Left lobe of liver (tissue), 2 donors: ENCODE measurements around the gene OAS2. TPM values are rescaled to one million over a fixed set of nuclear protein-coding genes. Genes with fewer than 3 reads are reported as not detected.

ENCODE experiments used
- ATAC-seq: fragments of 200-7000 bp; cut with Tn5 transposase; one replicate; pipeline ENCODE4 v1.9.1; 2020; ENCODE audit warnings: mild to moderate bottlenecking, moderate library complexity
- DNase-seq: peaks from one replicate; pipeline ENCODE4 v3.0.0-alpha.2; 2020; ENCODE audit warnings: low spot score
- total RNA-seq: library from RNA; stranded (reverse); gene quantifications from one replicate; pipeline ENCODE4 v1.2.1, GENCODE V29; 2021
- donor health status: DM: no; HTN: no; CAD: no; lungs with moderate emphysema.
- donor health status: DM: no; HTN: yes; CAD: no.

Gene OAS2
- total RNA-seq, 1 donor from 2014 or later, result 6.4 TPM

DNA sequence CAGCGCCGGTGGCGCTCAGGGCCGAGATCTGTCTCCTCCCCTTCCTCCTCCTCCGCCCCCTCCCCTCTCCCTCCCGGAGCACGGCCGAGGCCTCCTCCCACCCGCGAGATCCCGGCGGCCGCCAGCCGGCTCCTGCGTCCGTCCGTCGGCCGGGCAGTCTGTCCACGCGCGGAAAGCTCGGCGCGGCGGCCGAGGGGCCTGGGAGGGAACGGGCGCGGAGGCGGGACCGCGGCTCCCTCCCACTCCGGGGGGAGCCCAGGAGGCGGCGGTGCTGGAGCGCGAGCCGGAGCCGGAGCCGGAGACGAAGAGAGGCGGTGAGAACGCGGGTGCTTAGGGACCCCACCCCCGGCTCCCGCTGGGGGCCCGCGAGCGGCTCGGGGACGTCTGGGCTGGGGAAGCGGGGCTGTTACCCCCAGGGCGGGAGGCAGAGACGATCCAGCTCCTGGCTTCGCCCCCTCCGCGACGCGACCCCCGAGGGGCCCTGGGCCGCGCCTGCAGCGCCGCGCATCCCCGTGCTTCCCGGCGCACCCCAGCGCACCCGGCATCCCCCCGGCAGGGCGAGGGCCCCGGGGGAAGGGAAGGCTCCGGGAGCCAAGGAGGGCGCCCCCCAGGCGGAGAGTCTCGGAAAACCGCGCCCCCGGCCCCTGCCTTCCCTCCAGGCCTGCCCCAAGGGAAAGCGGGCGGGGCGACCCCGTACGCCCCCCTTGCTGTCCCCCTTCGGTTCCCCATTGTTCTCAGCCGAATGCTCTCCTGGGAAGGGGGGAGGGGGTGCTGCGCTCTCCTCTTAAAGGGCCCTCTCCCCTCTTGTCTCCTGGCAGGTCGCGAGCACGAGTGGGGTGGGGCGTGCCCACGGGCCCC is 78.5 kb downstream of the OAS2 start, which contains the start of gene DTX1:
Gene DTX1 (plus strand): TSS at position 100 of the 858 bp plus-strand sequence. CDS start 1,463 bp downstream, outside the sequence.
- no peak for DNase-seq
- peak; percentile 82 for ATAC-seq

DNA sequence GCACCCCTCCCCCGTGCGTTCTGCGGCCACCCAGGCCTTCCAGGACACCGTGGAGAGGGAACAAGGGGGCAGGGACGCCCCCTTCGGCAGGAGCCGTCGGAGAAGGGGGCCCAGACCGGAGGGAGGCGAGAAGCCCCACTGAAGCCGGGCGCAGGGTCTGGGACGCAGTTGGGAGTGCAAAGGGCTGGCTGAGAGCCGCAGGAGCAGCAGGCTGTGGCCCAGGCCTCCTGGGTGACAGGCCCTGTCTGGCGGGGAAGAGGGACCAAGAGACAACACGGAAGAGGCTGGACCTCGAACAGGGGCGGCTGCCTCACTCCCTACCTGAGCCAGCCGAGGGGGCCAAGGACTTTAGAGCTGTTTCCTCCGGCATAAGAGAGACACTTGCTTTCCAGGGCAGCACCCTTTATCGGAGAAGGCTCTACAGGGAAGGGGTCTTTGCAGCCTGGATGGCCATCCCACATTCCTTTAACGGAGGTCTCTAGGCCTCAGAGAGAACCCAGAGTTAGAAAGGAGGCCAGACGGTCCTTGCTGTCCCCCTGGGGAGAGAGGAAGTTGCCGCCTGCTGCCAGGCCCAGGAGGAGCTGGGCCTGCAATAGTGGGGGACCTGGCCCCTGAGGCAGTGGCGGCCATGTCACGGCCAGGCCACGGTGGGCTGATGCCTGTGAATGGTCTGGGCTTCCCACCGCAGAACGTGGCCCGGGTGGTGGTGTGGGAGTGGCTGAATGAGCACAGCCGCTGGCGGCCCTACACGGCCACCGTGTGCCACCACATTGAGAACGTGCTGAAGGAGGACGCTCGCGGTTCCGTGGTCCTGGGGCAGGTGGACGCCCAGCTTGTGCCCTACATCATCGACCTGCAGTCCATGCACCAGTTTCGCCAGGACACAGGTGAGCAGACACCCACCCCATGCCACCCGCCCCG is 79.5 kb downstream of the OAS2 start:
- DNase-seq (no peak), ATAC-seq (peak; percentile 53)

DNA sequence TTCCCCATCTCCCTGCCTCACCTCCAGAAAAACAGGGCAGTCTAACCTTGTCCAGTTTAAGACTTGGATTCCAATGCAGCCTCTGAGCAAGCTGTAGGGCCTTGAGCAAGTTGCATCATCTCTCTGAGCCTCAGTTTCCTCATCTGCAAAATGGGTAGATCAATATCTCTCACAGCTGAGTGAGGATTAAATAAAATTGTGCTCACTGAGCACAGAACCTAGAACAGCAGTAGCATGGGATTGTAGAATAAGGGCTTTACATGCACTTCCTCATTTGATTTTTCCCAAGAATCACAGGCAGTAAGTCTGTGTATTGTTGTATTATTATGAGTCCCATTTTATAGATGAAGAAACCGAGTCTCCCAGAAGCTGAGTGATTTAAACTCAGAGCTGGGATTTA is 80.2 kb downstream of the OAS2 start:
- ATAC-seq, result no peak
- no peak for DNase-seq

DNA sequence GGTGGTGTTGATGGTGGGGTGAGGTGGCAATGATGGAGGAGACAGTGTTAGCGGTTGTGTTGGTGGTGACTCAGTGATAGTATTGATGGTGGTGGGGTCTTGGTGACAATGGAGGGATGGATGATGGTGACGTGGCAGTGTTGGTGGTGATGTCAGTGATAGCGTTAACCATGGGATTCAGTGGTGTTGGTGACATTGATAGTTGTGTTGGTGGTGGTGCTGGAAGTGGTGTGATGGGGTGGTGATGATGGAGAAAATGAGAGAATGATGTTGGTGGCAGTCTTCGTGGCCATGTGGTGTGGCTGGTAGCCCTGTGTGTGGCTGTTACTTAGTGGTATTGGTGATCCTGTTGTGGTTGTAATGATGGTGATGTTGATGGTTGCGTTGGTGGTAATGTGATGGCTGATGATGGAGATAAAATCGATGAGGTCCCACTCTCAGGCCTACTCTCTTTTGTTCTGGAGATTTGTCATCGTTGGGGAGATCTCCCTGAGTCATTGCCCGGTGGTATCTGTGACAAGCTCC is 80.8 kb downstream of the OAS2 start:
- DNase-seq (no peak), ATAC-seq (no peak)

- ATAC-seq (no peak), DNase-seq (no peak)
These were observed 82.1 kb downstream of the OAS2 start for GRCh38 chr12:113060336-113060960.

DNA sequence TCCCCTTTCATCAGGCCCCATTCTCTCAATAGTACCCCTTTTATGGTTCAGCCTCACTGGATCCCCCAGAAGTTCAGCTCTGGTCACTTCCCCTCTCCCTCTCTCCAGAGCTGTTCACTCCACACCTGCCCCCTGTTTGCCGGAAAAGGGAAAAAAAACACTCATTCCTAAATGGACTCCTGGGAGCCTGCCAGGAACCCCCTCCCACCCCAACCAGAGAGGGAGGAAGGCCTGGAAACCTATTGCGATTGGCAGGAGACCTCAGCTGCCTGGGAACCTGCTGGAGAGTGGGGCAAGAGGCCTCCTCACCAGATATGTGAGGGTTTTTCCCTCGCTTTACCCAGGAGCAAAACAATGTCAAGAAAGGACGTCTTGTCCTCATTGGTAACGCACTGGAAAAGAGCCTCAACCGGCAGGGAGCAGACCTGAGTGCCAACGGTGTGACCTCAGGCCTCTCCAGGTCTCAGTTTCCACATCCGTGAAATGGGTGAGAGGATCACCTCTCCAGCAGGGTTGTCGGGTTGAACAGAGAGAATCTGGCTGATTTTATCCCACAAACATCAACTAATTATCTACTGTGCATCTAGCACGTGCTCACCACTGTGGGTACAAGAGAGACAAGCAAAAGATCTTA is 82.9 kb downstream of the OAS2 start:
- DNase-seq (no peak), ATAC-seq (no peak)

Other genes starting within 250 kb of the OAS2 start
- not detected for gene RPH3A, start 186.8 kb upstream of the OAS2 start, total RNA-seq
- 20.1 TPM for gene OAS1, start 71.6 kb upstream of the OAS2 start, total RNA-seq
- 4.1 TPM for gene OAS3, start 40.0 kb upstream of the OAS2 start, total RNA-seq
- gene DTX1, start 78.2 kb downstream of the OAS2 start, total RNA-seq, result 24.5 TPM
- gene RASAL1, start 157.2 kb downstream of the OAS2 start, total RNA-seq, result 0.25 TPM
- gene CFAP73, start 171.2 kb downstream of the OAS2 start, total RNA-seq, result not detected
- 33.5 TPM for gene DDX54, start 207.0 kb downstream of the OAS2 start, total RNA-seq
- 28.4 TPM for gene RITA1, start 207.2 kb downstream of the OAS2 start, total RNA-seq
- 33.1 TPM for gene TPCN1, start 242.9 kb downstream of the OAS2 start, total RNA-seq